Activated naive CD4-positive, alpha-beta T cell treated with Interleukin-2 at 50 U/mL for 16 hours (primary cell): ENCODE data around the gene SLCO2B1.

ENCODE experiments used
- DNase-seq: peaks from one replicate; pipeline ENCODE4 v3.0.0-alpha.2; 2020

The SLCO2B1 gene

GRCh38 chr11:75195167-75195962 lies 44.5 kb downstream of the SLCO2B1 start:
- no peak for DNase-seq

- DNase-seq = no peak
Observed at GRCh38 chr11:75196426-75196825, 45.5 kb downstream of the SLCO2B1 start.

GRCh38 chr11:75197512-75198277 lies 46.8 kb downstream of the SLCO2B1 start:
- no peak for DNase-seq

- no peak for DNase-seq
Observed at GRCh38 chr11:75198278-75198973, 47.5 kb downstream of the SLCO2B1 start.

GRCh38 chr11:75199412-75199955 lies 48.6 kb downstream of the SLCO2B1 start:
- DNase-seq = no peak

GRCh38 chr11:75200051-75200450 lies 49.1 kb downstream of the SLCO2B1 start:
- no peak for DNase-seq

- no peak for DNase-seq
Observed at GRCh38 chr11:75200531-75200930, 49.6 kb downstream of the SLCO2B1 start.

- DNase-seq = no peak
Observed at GRCh38 chr11:75201771-75202170, 50.9 kb downstream of the SLCO2B1 start.

GRCh38 chr11:75202195-75202594 lies 51.3 kb downstream of the SLCO2B1 start:
- no peak for DNase-seq

- no peak for DNase-seq
Observed at GRCh38 chr11:75203138-75203537, 52.2 kb downstream of the SLCO2B1 start.

GRCh38 chr11:75203641-75204011 lies 52.7 kb downstream of the SLCO2B1 start:
- DNase-seq = no peak

GRCh38 chr11:75204012-75204674 lies 53.2 kb downstream of the SLCO2B1 start:
- DNase-seq = no peak

- peak; percentile 85 for DNase-seq
Observed at GRCh38 chr11:75204685-75205563, 54.0 kb downstream of the SLCO2B1 start.

GRCh38 chr11:75205564-75206020 lies 54.7 kb downstream of the SLCO2B1 start:
- no peak for DNase-seq

- DNase-seq = no peak
Observed at GRCh38 chr11:75208446-75208845, 57.5 kb downstream of the SLCO2B1 start.

GRCh38 chr11:75212411-75212810 lies 61.5 kb downstream of the SLCO2B1 start:
- no peak for DNase-seq

GRCh38 chr11:75214411-75214821 lies 63.5 kb downstream of the SLCO2B1 start:
- peak; percentile 76 for DNase-seq

GRCh38 chr11:75214843-75215242 lies 63.9 kb downstream of the SLCO2B1 start:
- no peak for DNase-seq

GRCh38 chr11:75219869-75220268 lies 69.0 kb downstream of the SLCO2B1 start:
- no peak for DNase-seq

- no peak for DNase-seq
Observed at GRCh38 chr11:75223954-75224643, 73.2 kb downstream of the SLCO2B1 start.

- DNase-seq = no peak
Observed at GRCh38 chr11:75225794-75226193, 74.9 kb downstream of the SLCO2B1 start.
